Measurements from ENCODE around the gene ATXN10.

The ATXN10 gene

GRCh38 chr22:45818424-45819085 lies 146.9 kb downstream of the ATXN10 start:
- DNase-seq, result no peak

- DNase-seq, result no peak
Observed at GRCh38 chr22:45819305-45819704, 147.7 kb downstream of the ATXN10 start.

- no peak for DNase-seq
Observed at GRCh38 chr22:45823336-45823735, 151.7 kb downstream of the ATXN10 start.

- DNase-seq, result no peak
Observed at GRCh38 chr22:45826520-45826919, 154.9 kb downstream of the ATXN10 start.

GRCh38 chr22:45828841-45829240 lies 157.2 kb downstream of the ATXN10 start:
- DNase-seq, result no peak

- no peak for DNase-seq
Observed at GRCh38 chr22:45830531-45831245, 159.1 kb downstream of the ATXN10 start.

GRCh38 chr22:45831394-45831793 lies 159.8 kb downstream of the ATXN10 start:
- no peak for DNase-seq

- no peak for DNase-seq
Observed at GRCh38 chr22:45832180-45832579, 160.5 kb downstream of the ATXN10 start.

GRCh38 chr22:45832959-45833580 lies 161.4 kb downstream of the ATXN10 start:
- DNase-seq, result no peak

- DNase-seq, result no peak
Observed at GRCh38 chr22:45833613-45834012, 162.0 kb downstream of the ATXN10 start.

- no peak for DNase-seq
Observed at GRCh38 chr22:45834241-45834640, 162.6 kb downstream of the ATXN10 start.

GRCh38 chr22:45834795-45835194 lies 163.2 kb downstream of the ATXN10 start:
- DNase-seq, result no peak

GRCh38 chr22:45836418-45837169 lies 165.0 kb downstream of the ATXN10 start:
- no peak for DNase-seq

GRCh38 chr22:45837508-45837907 lies 165.9 kb downstream of the ATXN10 start:
- DNase-seq, result no peak

GRCh38 chr22:45838305-45838887 lies 166.8 kb downstream of the ATXN10 start:
- no peak for DNase-seq

- no peak for DNase-seq
Observed at GRCh38 chr22:45840483-45840882, 168.8 kb downstream of the ATXN10 start.

GRCh38 chr22:45842291-45842991 lies 170.8 kb downstream of the ATXN10 start:
- DNase-seq, result no peak

- DNase-seq, result no peak
Observed at GRCh38 chr22:45843031-45843430, 171.4 kb downstream of the ATXN10 start.

GRCh38 chr22:45843986-45844385 lies 172.4 kb downstream of the ATXN10 start:
- DNase-seq, result no peak

- peak in 3 of 56 donors; percentile 37 to 45 (median 40) for DNase-seq
Observed at GRCh38 chr22:45845076-45845487, 173.4 kb downstream of the ATXN10 start.

- DNase-seq, result no peak
Observed at GRCh38 chr22:45846952-45847351, 175.3 kb downstream of the ATXN10 start.

Data from amygdala (tissue), 56 donors.